ENCODE results near the gene TOMM70.
"Not testable (repeated sequence)": the region's sequence is repeated elsewhere in the genome, so short reads cannot be mapped to it uniquely, and the experiment has no call there.

The TOMM70 gene

GRCh38 chr3:100352296-100353231 lies 48.3 kb downstream of the TOMM70 start:
- DNase-seq (ENCODE audit: insufficient read length, low spot score) = no peak
- TF ChIP-seq CTCF (IDR thresholded peaks at IDR 0.05; ENCODE audit: insufficient read depth, missing control alignments) = no peak
- no peak for FAIRE-seq

- FAIRE-seq; DNase-seq (ENCODE audit: insufficient read length, low spot score): not testable (repeated sequence)
These were observed 49.1 kb downstream of the TOMM70 start for GRCh38 chr3:100351770-100352169.

- FAIRE-seq = no peak
- TF ChIP-seq CTCF (IDR thresholded peaks at IDR 0.05; ENCODE audit: insufficient read depth, missing control alignments) = no peak
- DNase-seq (ENCODE audit: insufficient read length, low spot score) = no peak
These were observed 52.2 kb downstream of the TOMM70 start for GRCh38 chr3:100348727-100349126.

GRCh38 chr3:100340527-100340926 lies 60.4 kb downstream of the TOMM70 start:
- DNase-seq (ENCODE audit: insufficient read length, low spot score) (no peak), FAIRE-seq (no peak)
- TF ChIP-seq CTCF (IDR thresholded peaks at IDR 0.05; ENCODE audit: insufficient read depth, missing control alignments) = no peak

GRCh38 chr3:100339786-100340185 lies 61.1 kb downstream of the TOMM70 start:
- no peak for DNase-seq (ENCODE audit: insufficient read length, low spot score)
- FAIRE-seq = no peak
- no peak for TF ChIP-seq CTCF (IDR thresholded peaks at IDR 0.05; ENCODE audit: insufficient read depth, missing control alignments)

- FAIRE-seq = no peak
- no peak for DNase-seq (ENCODE audit: insufficient read length, low spot score)
- TF ChIP-seq CTCF (IDR thresholded peaks at IDR 0.05; ENCODE audit: insufficient read depth, missing control alignments) = no peak
These were observed 62.0 kb downstream of the TOMM70 start for GRCh38 chr3:100338911-100339310.

- not testable (repeated sequence) for FAIRE-seq
These were observed 64.7 kb downstream of the TOMM70 start for GRCh38 chr3:100336229-100336628.

GRCh38 chr3:100335434-100335833 lies 65.5 kb downstream of the TOMM70 start:
- no peak for TF ChIP-seq CTCF (IDR thresholded peaks at IDR 0.05; ENCODE audit: insufficient read depth, missing control alignments)
- DNase-seq (ENCODE audit: insufficient read length, low spot score) = no peak
- no peak for FAIRE-seq

More at GRCh38 chr3:100336229-100336628, 64.7 kb downstream of the TOMM70 start:
- DNase-seq (ENCODE audit: insufficient read length, low spot score) = not testable (repeated sequence)
